Central memory CD8-positive, alpha-beta T cell (primary cell): ENCODE results near the gene PCP4L1.
"Not testable (repeated sequence)": the region's sequence is repeated elsewhere in the genome, so short reads cannot be mapped to it uniquely, and the experiment has no call there.

Experiments used
- ATAC-seq: fragments of 150-1000 bp; cut with Tn5 transposase; replicated peaks from 2 replicates; pipeline ENCODE4 v1.10.0; 2022; ENCODE audit warnings: mild to moderate bottlenecking, moderate FRiP score, moderate number of reproducible peaks; ENCODE audit not compliant: poor library complexity, severe bottlenecking; ENCODE audit errors: extremely low read depth
- DNase-seq, 2 donors: peaks; one replicate each; pipeline ENCODE4 v3.0.0; 2021; ENCODE audit warnings: low spot score in 2 of 2
- H3K27ac Mint-ChIP-seq: one replicate; pipeline ENCODE4 v1.8.0; 2022; ENCODE audit warnings: low read depth, mild to moderate bottlenecking, moderate library complexity, mixed read lengths
- H3K27me3 Mint-ChIP-seq: one replicate; pipeline ENCODE4 v1.8.0; 2022; ENCODE audit warnings: mixed read lengths
- H3K36me3 Mint-ChIP-seq: one replicate; pipeline ENCODE4 v1.8.0; 2022; ENCODE audit warnings: mild to moderate bottlenecking, moderate library complexity, mixed read lengths; ENCODE audit not compliant: insufficient read depth
- H3K4me1 Mint-ChIP-seq: one replicate; pipeline ENCODE4 v1.8.0; 2022; ENCODE audit warnings: mixed read lengths
- H3K4me3 Mint-ChIP-seq: one replicate; pipeline ENCODE4 v1.8.0; 2022; ENCODE audit warnings: mild to moderate bottlenecking, moderate library complexity, mixed read lengths
- H3K9me3 Mint-ChIP-seq: one replicate; pipeline ENCODE4 v1.8.0; 2022; ENCODE audit warnings: mixed read lengths

Gene PCP4L1

GRCh38 chr1:161238039-161238473, 20.5 kb upstream of the PCP4L1 start, which contains the start of gene NR1I3:
Gene NR1I3 (minus strand): TSS chr1:161238203. CDS start chr1:161236565, 1,638 bp downstream.
- no peak within 1 kb of the TSS for H3K27ac Mint-ChIP-seq
- no peak for ATAC-seq
- H3K4me3 Mint-ChIP-seq = no peak within 1 kb of the TSS

GRCh38 chr1:161241682-161242081, 16.9 kb upstream of the PCP4L1 start:
- no peaks in the 10 kb centered on the region for H3K36me3 Mint-ChIP-seq
- peaks cover 26% of the 10 kb centered on the region for H3K27me3 Mint-ChIP-seq
- DNase-seq (no peak), ATAC-seq (no peak)
- no peaks in the 10 kb centered on the region for H3K9me3 Mint-ChIP-seq
- H3K4me3 Mint-ChIP-seq = no peak overlapping the region
- H3K4me1 Mint-ChIP-seq = no peaks in the 10 kb centered on the region
- no peak overlapping the region for H3K27ac Mint-ChIP-seq

More at GRCh38 chr1:161238039-161238473, 20.5 kb upstream of the PCP4L1 start, which contains the start of gene NR1I3:
- DNase-seq = no peak
- Mint-ChIP-seq H3K9me3 (no peaks in the 10 kb centered on the region), H3K36me3 (no peaks in the 10 kb centered on the region), H3K4me1 (no peaks in the 10 kb centered on the region), H3K27me3 (peaks cover 42% of the 10 kb centered on the region)

GRCh38 chr1:161242313-161242712, 16.2 kb upstream of the PCP4L1 start:
- H3K36me3 Mint-ChIP-seq = no peaks in the 10 kb centered on the region
- no peaks in the 10 kb centered on the region for H3K9me3 Mint-ChIP-seq
- H3K4me3 Mint-ChIP-seq = no peak overlapping the region
- no peak overlapping the region for H3K27ac Mint-ChIP-seq
- no peak for DNase-seq
- no peaks in the 10 kb centered on the region for H3K4me1 Mint-ChIP-seq
- ATAC-seq = no peak
- H3K27me3 Mint-ChIP-seq = peaks cover 24% of the 10 kb centered on the region

GRCh38 chr1:161244888-161245287, 13.7 kb upstream of the PCP4L1 start:
- Mint-ChIP-seq H3K4me1 (no peaks in the 10 kb centered on the region), H3K36me3 (no peaks in the 10 kb centered on the region), H3K9me3 (no peaks in the 10 kb centered on the region), H3K27me3 (peaks cover 10% of the 10 kb centered on the region), H3K4me3 (no peak overlapping the region), H3K27ac (no peak overlapping the region)
- no peak for DNase-seq
- ATAC-seq = no peak

GRCh38 chr1:161250100-161250499, 8.4 kb upstream of the PCP4L1 start:
- not testable (repeated sequence) for H3K9me3 Mint-ChIP-seq, H3K4me1 Mint-ChIP-seq, H3K4me3 Mint-ChIP-seq, DNase-seq, ATAC-seq, H3K27ac Mint-ChIP-seq, H3K36me3 Mint-ChIP-seq
- peaks cover 19% of the 10 kb centered on the region for H3K27me3 Mint-ChIP-seq

GRCh38 chr1:161250829-161251228, 7.7 kb upstream of the PCP4L1 start:
- Mint-ChIP-seq H3K27ac (no peak overlapping the region), H3K9me3 (no peaks in the 10 kb centered on the region), H3K27me3 (peaks cover 19% of the 10 kb centered on the region), H3K4me3 (no peak overlapping the region), H3K4me1 (no peaks in the 10 kb centered on the region), H3K36me3 (peaks cover 5% of the 10 kb centered on the region)
- DNase-seq (no peak), ATAC-seq (no peak)

- ATAC-seq (no peak), DNase-seq (no peak)
- no peaks in the 10 kb centered on the region for H3K9me3 Mint-ChIP-seq
- no peak overlapping the region for H3K27ac Mint-ChIP-seq
- H3K4me3 Mint-ChIP-seq = no peak overlapping the region
- H3K36me3 Mint-ChIP-seq = peaks cover 5% of the 10 kb centered on the region
- no peaks in the 10 kb centered on the region for H3K4me1 Mint-ChIP-seq
- peaks cover 21% of the 10 kb centered on the region for H3K27me3 Mint-ChIP-seq
These were observed 7.0 kb upstream of the PCP4L1 start for GRCh38 chr1:161251579-161251978.

GRCh38 chr1:161255302-161255701, 3.2 kb upstream of the PCP4L1 start:
- not testable (repeated sequence) for DNase-seq, H3K27ac Mint-ChIP-seq, H3K4me3 Mint-ChIP-seq, ATAC-seq, H3K36me3 Mint-ChIP-seq
- peaks cover 17% of the 10 kb centered on the region for H3K4me1 Mint-ChIP-seq
- peaks cover 16% of the 10 kb centered on the region for H3K9me3 Mint-ChIP-seq
- H3K27me3 Mint-ChIP-seq = peaks cover 58% of the 10 kb centered on the region

- DNase-seq, H3K27ac Mint-ChIP-seq: not testable (repeated sequence)
- H3K27me3 Mint-ChIP-seq = peaks cover 61% of the 10 kb centered on the region
These were observed 2.5 kb upstream of the PCP4L1 start for GRCh38 chr1:161255955-161256520.

GRCh38 chr1:161257109-161257508, 1.4 kb upstream of the PCP4L1 start:
- not testable (repeated sequence) for H3K4me3 Mint-ChIP-seq, H3K36me3 Mint-ChIP-seq, DNase-seq, ATAC-seq, H3K27ac Mint-ChIP-seq
- peaks cover 61% of the 10 kb centered on the region for H3K27me3 Mint-ChIP-seq
- H3K9me3 Mint-ChIP-seq = peaks cover 16% of the 10 kb centered on the region
- H3K4me1 Mint-ChIP-seq = peaks cover 21% of the 10 kb centered on the region

More at GRCh38 chr1:161255955-161256520, 2.5 kb upstream of the PCP4L1 start:
- Mint-ChIP-seq H3K9me3 (peaks cover 16% of the 10 kb centered on the region), H3K4me1 (peaks cover 21% of the 10 kb centered on the region)
- H3K4me3 Mint-ChIP-seq, ATAC-seq, H3K36me3 Mint-ChIP-seq: not testable (repeated sequence)

GRCh38 chr1:161259345-161259702, 779 bp downstream of the PCP4L1 start:
- Mint-ChIP-seq H3K27me3 (peaks cover 66% of the 10 kb centered on the region), H3K9me3 (peaks cover 16% of the 10 kb centered on the region), H3K36me3 (peaks cover 2% of the 10 kb centered on the region), H3K4me1 (peaks cover 21% of the 10 kb centered on the region), H3K27ac (no peak overlapping the region), H3K4me3 (peak overlapping the region; percentile 72)
- ATAC-seq (no peak), DNase-seq (no peak)

GRCh38 chr1:161259765-161260164, 1.2 kb downstream of the PCP4L1 start:
- Mint-ChIP-seq H3K36me3 (peaks cover 2% of the 10 kb centered on the region), H3K9me3 (peaks cover 16% of the 10 kb centered on the region), H3K4me3 (peak overlapping the region; percentile 72), H3K27ac (no peak overlapping the region), H3K27me3 (peaks cover 70% of the 10 kb centered on the region), H3K4me1 (peaks cover 21% of the 10 kb centered on the region)
- no peak for DNase-seq
- ATAC-seq = no peak

GRCh38 chr1:161260376-161261260, 2.1 kb downstream of the PCP4L1 start:
- no peak for ATAC-seq
- DNase-seq = no peak
- no peak overlapping the region for H3K4me3 Mint-ChIP-seq
- H3K27ac Mint-ChIP-seq = no peak overlapping the region
- peaks cover under 1% of the 10 kb centered on the region for H3K36me3 Mint-ChIP-seq
- H3K27me3 Mint-ChIP-seq = peaks cover 75% of the 10 kb centered on the region
- peaks cover 16% of the 10 kb centered on the region for H3K9me3 Mint-ChIP-seq
- H3K4me1 Mint-ChIP-seq = peaks cover 21% of the 10 kb centered on the region
